Esophagus squamous epithelium (tissue), 5 donors: Measurements from ENCODE around the gene LTB. TPM values are rescaled to one million over a fixed set of nuclear protein-coding genes. Genes with fewer than 3 reads are reported as not detected.
A peak's percentile ranks its signal among the peaks of the same experiment; 100 is the strongest.

ENCODE experiments used
- DNase-seq: peaks from one replicate; lab custom pipeline; 2025; lab: John Stamatoyannopoulos, UW
- H3K27ac ChIP-seq, 4 donors: fragments of 200-600 bp; sonication (generic); one replicate each; pipeline ENCODE4 v1.5.1; 2016 to 2019; ENCODE audit warnings: mild to moderate bottlenecking in 1 of 4
- H3K27me3 ChIP-seq, 4 donors: fragments of 200-600 bp; sonication (generic); 1 replicate in 3 of 4; 2 replicates in 1 of 4; pipeline versions ENCODE4 v1.5.1 to v1.6.0; 2017 to 2021; ENCODE audit warnings: antibody characterized with exemption in 1 of 4
- H3K36me3 ChIP-seq, 3 donors: fragments of 200-600 bp; sonication (generic); one replicate each; pipeline ENCODE4 v1.5.1; 2016 to 2019
- H3K4me1 ChIP-seq, 3 donors: fragments of 200-600 bp; sonication (generic); one replicate each; pipeline ENCODE4 v1.5.1; 2017 to 2019
- H3K4me3 ChIP-seq, 4 donors: fragments of 200-600 bp; sonication (generic); 1 replicate in 3 of 4; 2 replicates in 1 of 4; pipeline ENCODE4 v1.5.1; 2016 to 2019; ENCODE audit warnings: mild to moderate bottlenecking in 2 of 4, moderate library complexity in 1 of 4
- H3K9me3 ChIP-seq, 3 donors: fragments of 200-600 bp; sonication (generic); one replicate each; pipeline ENCODE4 v1.5.1; 2016 to 2019
- CTCF ChIP-seq, 6 experiments: fragments of 450-650 bp in 4 of 6; fragments of 200-600 bp in 2 of 6; sonication (generic) in 2 of 6; IDR thresholded peaks; one replicate each; pipeline ENCODE4 v1.5.1; 2016 to 2019; ENCODE audit warnings: antibody characterized with exemption in 6 of 6, mild to moderate bottlenecking in 4 of 6, moderate library complexity in 4 of 6
- POLR2A ChIP-seq, 4 donors: fragments of 450-650 bp; IDR thresholded peaks; one replicate each; pipeline ENCODE4 v1.6.1; 2017; ENCODE audit warnings: antibody characterized with exemption in 4 of 4, mild to moderate bottlenecking in 4 of 4, moderate library complexity in 3 of 4
- WGBS, 2 donors: methylation state at CpG; one replicate each; pipeline ENCODE4 v1.1.5; 2018; 5-methylcytosine and 5-hydroxymethylcytosine counted together
- intact Hi-C: fragments of 100-400 bp; cut with DNase I; formaldehyde crosslinking; loops from one replicate; pipeline ENCODE4 v1.15.0; 2022
- total RNA-seq, 4 donors: library from RNA; depleted of rRNA; stranded (reverse); fragments of >200 nt; gene quantifications; one replicate each; pipeline ENCODE4 v1.1.0, GENCODE V29; 2016
- donor health status: DM: yes; HTN: yes; CAD: no.

Gene LTB
- total RNA-seq, 4 donors from 2014 or later = 0.53 to 2.3 (median 1.1) TPM

- Histone ChIP-seq H3K36me3 (no peaks in the 10 kb centered on the region), H3K27me3 (no peaks in the 10 kb centered on the region)
These were observed 34.8 kb upstream of the LTB start for GRCh38 chr6:31617010-31617409.

GRCh38 chr6:31615748-31616147 is 33.5 kb upstream of the LTB start:
- no peak for DNase-seq
- H3K27ac ChIP-seq = peak overlapping the region in 2 of 4 donors; percentile 13 to 68
- intact Hi-C loops = no loop called here
- WGBS, 2 donors = 63 to 68% methylated on average over 6 to 7 of the region's 7 CpGs
- H3K4me1 ChIP-seq = peaks cover 0 to 5% (median 3%) of the 10 kb centered on the region in 3 donors
- H3K9me3 ChIP-seq = no peaks in the 10 kb centered on the region
- H3K27me3 ChIP-seq = no peaks in the 10 kb centered on the region
- H3K36me3 ChIP-seq = no peaks in the 10 kb centered on the region
- peak overlapping the region in 2 of 4 donors; percentile 17 to 45 for H3K4me3 ChIP-seq
- no peak for TF ChIP-seq CTCF (IDR thresholded peaks at IDR 0.05)

More at GRCh38 chr6:31617010-31617409, 34.8 kb upstream of the LTB start:
- DNase-seq = no peak
- Histone ChIP-seq H3K4me1 (peaks cover 4 to 16% (median 6%) of the 10 kb centered on the region in 3 donors), H3K27ac (no peak overlapping the region), H3K4me3 (no peak overlapping the region), H3K9me3 (no peaks in the 10 kb centered on the region)
- TF ChIP-seq POLR2A (IDR thresholded peaks at IDR 0.05) = no peak
- no peak for TF ChIP-seq CTCF (IDR thresholded peaks at IDR 0.05)
- 65 to 72% methylated on average over 2 of the region's 2 CpGs for WGBS, 2 donors
- intact Hi-C loops = no loop called here

DNA sequence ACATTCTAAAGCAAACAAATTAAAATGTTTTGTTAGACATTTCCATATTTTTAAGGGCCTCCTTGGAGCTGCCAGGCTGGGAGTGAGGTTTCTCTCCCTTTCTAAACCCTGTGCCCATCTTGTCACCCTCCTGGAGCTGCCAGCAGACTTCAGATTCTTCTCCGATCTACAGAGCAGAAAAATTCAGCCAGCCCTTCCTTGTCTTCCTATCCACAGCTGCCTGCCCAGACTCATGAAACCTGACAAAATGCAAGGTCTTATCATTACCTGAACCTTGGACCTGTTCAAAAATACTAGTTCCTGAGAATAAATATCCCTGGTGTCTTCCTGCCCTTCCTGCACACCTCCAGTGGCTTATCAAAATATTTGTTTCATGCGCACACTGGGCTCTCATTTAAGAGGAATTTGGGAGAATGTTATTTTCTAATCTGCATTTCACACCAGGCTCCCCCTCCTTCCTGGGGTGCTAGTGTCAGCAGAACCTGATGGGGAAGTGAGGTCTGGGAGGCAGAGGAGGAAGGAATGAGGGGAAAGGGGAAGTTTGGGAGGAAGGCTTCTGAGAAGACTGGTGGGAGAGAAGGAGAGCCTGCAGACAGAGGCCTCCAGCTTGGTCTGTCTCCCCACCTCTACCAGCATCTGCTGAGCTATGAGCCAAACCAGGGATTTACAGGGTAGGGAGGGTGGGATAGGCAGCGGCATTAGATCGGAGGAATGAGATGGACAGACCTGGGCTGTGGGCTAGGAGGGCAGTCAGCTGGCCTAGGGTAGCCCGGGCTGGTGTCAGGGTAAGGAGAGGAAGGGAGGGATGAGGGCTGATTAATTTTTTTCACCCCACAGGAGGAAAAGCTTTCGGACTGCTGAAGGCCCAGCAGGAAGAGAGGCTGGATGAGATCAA is 32.7 kb upstream of the LTB start, which contains the start of gene AIF1:
AIF1 (plus strand) TSS at position 551 of the 895 bp plus-strand sequence; CDS start at position 647, 96 bp downstream.
- H3K9me3 ChIP-seq = no peaks in the 10 kb centered on the region
- peak within 1 kb of the TSS in 2 of 4 donors; percentile 17 to 45 for H3K4me3 ChIP-seq
- no peaks in the 10 kb centered on the region for H3K36me3 ChIP-seq
- H3K4me1 ChIP-seq = peaks cover 0 to 5% (median 3%) of the 10 kb centered on the region in 3 donors
- no peak for DNase-seq
- TF ChIP-seq POLR2A (IDR thresholded peaks at IDR 0.05) (no peak), CTCF (IDR thresholded peaks at IDR 0.05) (no peak)
- intact Hi-C loops = no loop called here
- no peaks in the 10 kb centered on the region for H3K27me3 ChIP-seq
- peak within 1 kb of the TSS in 2 of 4 donors; percentile 36 to 68 for H3K27ac ChIP-seq
- 62 to 72% methylated on average over 6 of the region's 6 CpGs for WGBS, 2 donors

GRCh38 chr6:31614075-31614619 is 31.9 kb upstream of the LTB start:
- Histone ChIP-seq H3K27me3 (no peaks in the 10 kb centered on the region), H3K4me1 (no peaks in the 10 kb centered on the region), H3K4me3 (no peak overlapping the region), H3K9me3 (no peaks in the 10 kb centered on the region), H3K36me3 (no peaks in the 10 kb centered on the region), H3K27ac (no peak overlapping the region)
- 68 to 69% methylated on average over 7 to 8 of the region's 8 CpGs for WGBS, 2 donors
- TF ChIP-seq POLR2A (IDR thresholded peaks at IDR 0.05) (no peak), CTCF (IDR thresholded peaks at IDR 0.05) (no peak)
- no peak for DNase-seq
- intact Hi-C loops = no loop called here

DNA sequence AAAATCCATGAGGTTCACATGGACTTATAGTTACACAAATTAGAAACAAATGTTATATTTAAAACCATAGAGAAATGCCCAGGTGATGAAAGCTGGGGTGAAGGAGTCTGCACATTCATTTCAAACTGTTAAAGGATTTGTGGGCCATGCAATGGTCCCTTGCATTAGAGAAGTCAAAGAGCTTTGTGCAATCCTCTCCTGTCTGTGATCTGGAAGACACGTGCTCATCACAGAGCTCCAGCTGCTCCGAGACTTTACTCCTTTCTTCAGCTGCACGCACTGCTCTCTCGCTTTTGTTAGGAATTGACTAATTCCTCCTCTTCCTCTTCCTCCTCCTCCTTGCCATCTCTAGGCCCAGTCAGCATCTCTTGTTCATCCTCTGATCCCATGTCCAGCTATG is 28.7 kb upstream of the LTB start:
- Histone ChIP-seq H3K9me3 (no peaks in the 10 kb centered on the region), H3K4me3 (no peak overlapping the region), H3K4me1 (no peaks in the 10 kb centered on the region), H3K36me3 (no peaks in the 10 kb centered on the region), H3K27me3 (no peaks in the 10 kb centered on the region), H3K27ac (no peak overlapping the region)
- intact Hi-C loops = no loop called here
- no peak for DNase-seq
- WGBS, 2 donors = 62 to 76% methylated on average over 4 of the region's 4 CpGs
- no peak for TF ChIP-seq CTCF (IDR thresholded peaks at IDR 0.05)
- no peak for TF ChIP-seq POLR2A (IDR thresholded peaks at IDR 0.05)
